Thyroid gland (tissue), 4 donors: ENCODE measurements around the gene B3GNT2. TPM values are rescaled to one million over a fixed set of nuclear protein-coding genes. Genes with fewer than 3 reads are reported as not detected.
"Not testable (repeated sequence)": the region's sequence is repeated elsewhere in the genome, so short reads cannot be mapped to it uniquely, and the experiment has no call there.

Source experiments
- DNase-seq, 2 donors: peaks; one replicate each; pipeline ENCODE4 v3.0.0-alpha.2; 2019
- H3K27ac ChIP-seq, 3 donors: fragments of 200-600 bp; sonication (generic); 1 replicate in 2 of 3; 2 replicates in 1 of 3; pipeline ENCODE4 v1.5.1; 2016 to 2019; ENCODE audit warnings: mild to moderate bottlenecking in 1 of 3, moderate library complexity in 1 of 3
- H3K27me3 ChIP-seq: fragments of 200-600 bp; sonication (generic); one replicate; pipeline ENCODE4 v1.5.1; 2019
- H3K36me3 ChIP-seq, 2 donors: fragments of 200-600 bp; sonication (generic); one replicate each; pipeline ENCODE4 v1.5.1; 2016 to 2019
- H3K4me1 ChIP-seq, 2 donors: fragments of 200-600 bp; sonication (generic); one replicate each; pipeline ENCODE4 v1.5.1; 2017 to 2019
- H3K4me3 ChIP-seq, 3 donors: fragments of 200-600 bp; sonication (generic); replicated peaks in 1 of 3; 1 replicate in 2 of 3; 2 replicates in 1 of 3; pipeline ENCODE4 v1.5.1; 2016; ENCODE audit warnings: mild to moderate bottlenecking in 1 of 3
- H3K9me3 ChIP-seq: fragments of 200-600 bp; sonication (generic); one replicate; pipeline ENCODE4 v1.5.1; 2017
- POLR2A ChIP-seq, 2 donors: fragments of 450-650 bp; IDR thresholded peaks; one replicate each; pipeline ENCODE4 v1.6.1; 2017; ENCODE audit warnings: antibody characterized with exemption in 2 of 2, mild to moderate bottlenecking in 2 of 2, moderate library complexity in 1 of 2
- WGBS, 2 donors: methylation state at CpG; one replicate each; pipeline ENCODE4 v1.1.5; 2017; 5-methylcytosine and 5-hydroxymethylcytosine counted together
- intact Hi-C: fragments of 100-400 bp; cut with DNase I; formaldehyde crosslinking; loops from one replicate; pipeline ENCODE4 v1.15.1; 2023
- microRNA-seq: library from miRNA; unstranded; fragments of <30 nt; microRNA quantifications from one replicate; pipeline ENCODE4, GENCODE V29; 2016
- small RNA-seq: library from RNA; depleted of rRNA; stranded (forward); fragments of <200 nt; gene quantifications from one replicate; pipeline ENCODE3, GENCODE V24; 2016
- total RNA-seq, 4 donors: library from RNA; depleted of rRNA; stranded (reverse); fragments of >200 nt; gene quantifications; one replicate each; pipeline ENCODE4 v1.2.3, GENCODE V29; 2016
- TF ChIP-seq, protein P1 (sequence below), 6 experiments: fragments of 200-600 bp in 3 of 6; fragments of 450-650 bp in 3 of 6; sonication (generic) in 3 of 6; IDR thresholded peaks; one replicate each; pipeline ENCODE4 v1.5.1; 2016 to 2019; ENCODE audit warnings: antibody characterized with exemption in 6 of 6, mild to moderate bottlenecking in 2 of 6, inconsistent platforms in 1 of 6, moderate library complexity in 1 of 6

B3GNT2 gene
- total RNA-seq, 4 donors from 2014 or later = 18.9 to 37.1 (median 27.3) TPM

DNA sequence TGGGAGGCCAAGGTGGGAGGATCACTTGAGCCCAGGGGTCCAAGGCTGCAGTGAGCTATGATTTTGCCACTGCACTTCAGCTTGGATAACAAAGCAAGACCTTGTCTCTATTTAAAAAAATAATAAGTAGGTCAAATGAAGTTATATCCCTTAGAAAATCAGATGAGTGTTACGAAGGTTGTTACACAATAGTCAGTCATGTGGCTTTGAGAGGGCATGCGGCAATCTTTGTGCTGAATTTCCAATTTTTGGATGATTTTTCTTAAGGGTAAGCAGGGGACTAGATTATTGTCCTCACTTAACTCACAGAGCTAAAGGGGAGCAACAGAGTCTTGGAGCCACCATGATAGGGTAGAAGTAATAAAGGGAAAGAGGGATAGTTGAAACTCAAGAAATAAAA is 71.8 kb downstream of the B3GNT2 start:
- Histone ChIP-seq H3K27me3 (no peaks in the 10 kb centered on the region), H3K27ac (no peak overlapping the region), H3K36me3 (no peaks in the 10 kb centered on the region), H3K4me3 (no peak overlapping the region), H3K9me3 (no peaks in the 10 kb centered on the region), H3K4me1 (peaks cover 0 to 7% of the 10 kb centered on the region in 2 donors)
- 88 to 94% methylated on average over 2 of the region's 2 CpGs for WGBS, 2 donors
- intact Hi-C loops = no loop called here
- no peak for TF ChIP-seq POLR2A (IDR thresholded peaks at IDR 0.05)
- TF ChIP-seq, protein P1, sequence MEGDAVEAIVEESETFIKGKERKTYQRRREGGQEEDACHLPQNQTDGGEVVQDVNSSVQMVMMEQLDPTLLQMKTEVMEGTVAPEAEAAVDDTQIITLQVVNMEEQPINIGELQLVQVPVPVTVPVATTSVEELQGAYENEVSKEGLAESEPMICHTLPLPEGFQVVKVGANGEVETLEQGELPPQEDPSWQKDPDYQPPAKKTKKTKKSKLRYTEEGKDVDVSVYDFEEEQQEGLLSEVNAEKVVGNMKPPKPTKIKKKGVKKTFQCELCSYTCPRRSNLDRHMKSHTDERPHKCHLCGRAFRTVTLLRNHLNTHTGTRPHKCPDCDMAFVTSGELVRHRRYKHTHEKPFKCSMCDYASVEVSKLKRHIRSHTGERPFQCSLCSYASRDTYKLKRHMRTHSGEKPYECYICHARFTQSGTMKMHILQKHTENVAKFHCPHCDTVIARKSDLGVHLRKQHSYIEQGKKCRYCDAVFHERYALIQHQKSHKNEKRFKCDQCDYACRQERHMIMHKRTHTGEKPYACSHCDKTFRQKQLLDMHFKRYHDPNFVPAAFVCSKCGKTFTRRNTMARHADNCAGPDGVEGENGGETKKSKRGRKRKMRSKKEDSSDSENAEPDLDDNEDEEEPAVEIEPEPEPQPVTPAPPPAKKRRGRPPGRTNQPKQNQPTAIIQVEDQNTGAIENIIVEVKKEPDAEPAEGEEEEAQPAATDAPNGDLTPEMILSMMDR (IDR thresholded peaks at IDR 0.05) = no peak
- DNase-seq = no peak

DNA sequence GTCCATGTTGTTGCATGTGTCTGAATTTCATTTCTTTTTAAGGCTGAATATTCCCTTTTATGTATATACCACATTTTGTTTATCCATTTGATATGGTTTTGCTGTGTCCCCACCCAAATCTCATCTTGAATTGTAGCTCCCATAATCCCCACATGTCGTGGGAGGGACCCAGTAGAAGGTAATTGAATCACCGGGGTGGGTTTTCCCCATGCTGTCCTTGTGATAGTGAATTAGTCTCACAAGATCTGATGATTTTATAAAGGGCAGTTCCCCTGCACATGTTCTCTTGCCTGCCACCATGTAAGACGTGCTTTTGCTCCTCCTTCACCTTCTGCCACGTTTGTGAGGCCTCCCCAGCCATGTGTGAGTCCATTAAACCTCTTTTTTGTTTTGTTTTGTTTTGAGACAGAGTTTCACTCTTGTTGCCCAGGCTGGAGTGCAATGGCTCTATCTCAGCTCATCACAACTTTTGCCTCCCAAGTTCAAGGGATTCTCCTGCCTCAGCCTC is 72.8 kb downstream of the B3GNT2 start:
- H3K36me3 ChIP-seq, H3K27ac ChIP-seq, DNase-seq, H3K27me3 ChIP-seq, H3K4me1 ChIP-seq, intact Hi-C loops, H3K9me3 ChIP-seq, H3K4me3 ChIP-seq: not testable (repeated sequence)
- 87 to 89% methylated on average over 4 of the region's 4 CpGs for WGBS, 2 donors

GRCh38 chr2:62270728-62271127 is 74.8 kb downstream of the B3GNT2 start:
- WGBS, 2 donors = 1 to 22% methylated on average over 3 of the region's 3 CpGs
- intact Hi-C loops = no loop called here
- Histone ChIP-seq H3K27ac (no peak overlapping the region), H3K36me3 (no peaks in the 10 kb centered on the region), H3K4me3 (no peak overlapping the region), H3K9me3 (no peaks in the 10 kb centered on the region), H3K4me1 (peaks cover 0 to 7% of the 10 kb centered on the region in 2 donors), H3K27me3 (no peaks in the 10 kb centered on the region)
- no peak for TF ChIP-seq POLR2A (IDR thresholded peaks at IDR 0.05)
- TF ChIP-seq, protein P1 (IDR thresholded peaks at IDR 0.05) = no peak
- peak; percentile 78 to 88 for DNase-seq

Small RNA genes within 50 kb of the gene (microRNA-seq; reads per million reads assigned to microRNA genes)
- gene MIR5192 = not detected

Small RNA genes within 50 kb of the gene (small RNA-seq; reads per million reads assigned to genes)
- gene MIR5192 (not detected), gene RN7SL51P (not detected)
